HEK293 (cell line): ENCODE data around the gene ADAMTS16.

Experiments
- CTCF ChIA-PET: fragments of 350-600 bp; formaldehyde crosslinking; extraction: SDS; loops from one replicate; lab custom pipeline; 2021; ENCODE audit warnings: antibody characterized with exemption; lab: Yijun Ruan, JAX
- POLR2A ChIA-PET: fragments of 300-600 bp; formaldehyde crosslinking; extraction: SDS; loops from one replicate; lab custom pipeline; 2020; ENCODE audit warnings: antibody characterized with exemption, inconsistent platforms; lab: Yijun Ruan, JAX
- H3K27ac ChIP-seq: fragments of 200-500 bp; sonication (Bioruptor generic); 2 replicates; pipeline ENCODE4 v1.5.1; 2014; ENCODE audit warnings: low read depth, low read length, control low read depth, inconsistent platforms; ENCODE audit errors: extremely low read depth
- H3K36me3 ChIP-seq, 2 experiments: fragments of 200-500 bp in 1 of 2; sonication (Bioruptor generic) in 1 of 2; 1 replicate in 1 of 2; 2 replicates in 1 of 2; pipeline ENCODE4 v1.5.1; 2014 to 2017; ENCODE audit warnings: inconsistent platforms in 2 of 2, low read length in 2 of 2; ENCODE audit not compliant: control insufficient read depth in 2 of 2, insufficient read depth in 1 of 2
- H3K4me1 ChIP-seq: fragments of 200-500 bp; sonication (Bioruptor generic); 2 replicates; pipeline ENCODE4 v1.5.1; 2014; ENCODE audit warnings: mild to moderate bottlenecking, low read length, inconsistent platforms; ENCODE audit not compliant: control insufficient read depth, insufficient read depth
- H3K4me3 ChIP-seq: 2 replicates; pipeline ENCODE4 v1.5.1; 2011; ENCODE audit warnings: low read depth, mild to moderate bottlenecking, control low read depth, low read length, moderate library complexity
- H3K9me3 ChIP-seq: fragments of 200-500 bp; sonication (Bioruptor generic); 2 replicates; pipeline ENCODE4 v1.5.1; 2014; ENCODE audit warnings: low read depth, low read length, inconsistent platforms; ENCODE audit not compliant: control insufficient read depth, insufficient read depth
- BCL11B ChIP-seq: fragments of 450-650 bp; formaldehyde crosslinking; IDR thresholded peaks from 2 replicates; pipeline ENCODE4 v1.5.1; 2016; ENCODE audit warnings: low read depth, missing biosample characterization, missing genetic modification characterization
- GFI1B ChIP-seq: fragments of 450-650 bp; formaldehyde crosslinking; IDR thresholded peaks from 2 replicates; pipeline ENCODE4 v1.5.1; 2016; ENCODE audit warnings: missing biosample characterization, missing genetic modification characterization
- HOXC10 ChIP-seq: sonication (generic); formaldehyde crosslinking; IDR thresholded peaks from 2 replicates; pipeline ENCODE4 v1.8.1; 2023; ENCODE audit warnings: mild to moderate bottlenecking, missing genetic modification reagents
- HOXD13 ChIP-seq: sonication (generic); formaldehyde crosslinking; IDR thresholded peaks from 2 replicates; pipeline ENCODE4 v1.8.0; 2022; ENCODE audit warnings: missing genetic modification reagents, borderline replicate concordance
- IKZF3 ChIP-seq: fragments of 450-650 bp; IDR thresholded peaks from 2 replicates; pipeline ENCODE4 v1.5.0; 2018; ENCODE audit warnings: missing biosample characterization, mild to moderate bottlenecking, missing genetic modification characterization, moderate library complexity
- KLF16 ChIP-seq: fragments of 450-650 bp; formaldehyde crosslinking; IDR thresholded peaks from 2 replicates; pipeline ENCODE4 v1.5.1; 2017; ENCODE audit warnings: missing biosample characterization, missing genetic modification characterization
- MYNN ChIP-seq: fragments of 450-650 bp; formaldehyde crosslinking; IDR thresholded peaks from 2 replicates; pipeline ENCODE4 v1.5.1; 2016; ENCODE audit warnings: missing biosample characterization, missing genetic modification characterization, borderline replicate concordance
- PRDM1 ChIP-seq: fragments of 450-650 bp; formaldehyde crosslinking; IDR thresholded peaks from 2 replicates; pipeline ENCODE4; 2016; ENCODE audit warnings: missing biosample characterization, missing genetic modification characterization
- RBAK ChIP-seq: fragments of 450-650 bp; formaldehyde crosslinking; IDR thresholded peaks from 2 replicates; pipeline ENCODE4 v1.5.1; 2016; ENCODE audit warnings: missing biosample characterization, missing genetic modification characterization
- SP2 ChIP-seq: fragments of 450-650 bp; formaldehyde crosslinking; IDR thresholded peaks from 2 replicates; pipeline ENCODE4 v1.5.1; 2016; ENCODE audit warnings: missing biosample characterization, missing genetic modification characterization
- ZBTB26 ChIP-seq: fragments of 450-650 bp; formaldehyde crosslinking; optimal IDR thresholded peaks from 2 replicates; pipeline ENCODE3; 2016; ENCODE audit warnings: missing biosample characterization, mild to moderate bottlenecking, missing genetic modification characterization
- ZBTB7A ChIP-seq: fragments of 450-650 bp; formaldehyde crosslinking; IDR thresholded peaks from 2 replicates; pipeline ENCODE4 v1.5.1; 2016; ENCODE audit warnings: low read depth, missing biosample characterization, missing genetic modification characterization
- ZNF138 ChIP-seq: fragments of 450-650 bp; formaldehyde crosslinking; IDR thresholded peaks from 2 replicates; pipeline ENCODE4 v1.5.1; 2016; ENCODE audit warnings: missing biosample characterization, missing genetic modification characterization, borderline replicate concordance
- ZNF155 ChIP-seq: fragments of 450-650 bp; formaldehyde crosslinking; IDR thresholded peaks from 2 replicates; pipeline ENCODE4 v1.5.1; 2016; ENCODE audit warnings: missing biosample characterization, missing genetic modification characterization
- ZNF184 ChIP-seq: fragments of 450-650 bp; IDR thresholded peaks from 2 replicates; pipeline ENCODE4 v1.5.1; 2018; ENCODE audit warnings: missing biosample characterization, mild to moderate bottlenecking, missing genetic modification characterization
- ZNF24 ChIP-seq: fragments of 450-650 bp; formaldehyde crosslinking; IDR thresholded peaks from 2 replicates; pipeline ENCODE4 v1.5.1; 2016; ENCODE audit warnings: missing biosample characterization, missing genetic modification characterization
- ZNF302 ChIP-seq: fragments of 450-650 bp; formaldehyde crosslinking; IDR thresholded peaks from 2 replicates; pipeline ENCODE4 v1.5.1; 2016; ENCODE audit warnings: missing biosample characterization, missing genetic modification characterization, low read depth
- ZNF311 ChIP-seq: fragments of 450-650 bp; formaldehyde crosslinking; IDR thresholded peaks from 2 replicates; pipeline ENCODE4 v1.5.1; 2017; ENCODE audit warnings: missing biosample characterization, missing genetic modification characterization, borderline replicate concordance
- ZNF341 ChIP-seq: fragments of 450-650 bp; formaldehyde crosslinking; IDR thresholded peaks from 2 replicates; pipeline ENCODE4; 2016; ENCODE audit warnings: low read depth, missing biosample characterization, missing genetic modification characterization
- ZNF350 ChIP-seq: fragments of 450-650 bp; formaldehyde crosslinking; IDR thresholded peaks from 2 replicates; pipeline ENCODE4 v1.5.0; 2017; ENCODE audit warnings: missing biosample characterization, mild to moderate bottlenecking, missing genetic modification characterization
- ZNF366 ChIP-seq: fragments of 450-650 bp; formaldehyde crosslinking; conservative IDR thresholded peaks from 2 replicates; pipeline ENCODE4 v1.5.1; 2016; ENCODE audit warnings: missing biosample characterization, missing genetic modification characterization
- ZNF510 ChIP-seq: fragments of 450-650 bp; formaldehyde crosslinking; IDR thresholded peaks from 2 replicates; pipeline ENCODE4 v1.5.1; 2018; ENCODE audit warnings: mild to moderate bottlenecking, missing genetic modification characterization, missing biosample characterization; ENCODE audit not compliant: insufficient replicate concordance
- ZNF596 ChIP-seq: fragments of 450-650 bp; IDR thresholded peaks from 2 replicates; pipeline ENCODE4 v1.5.0; 2018; ENCODE audit warnings: missing biosample characterization, mild to moderate bottlenecking, missing genetic modification characterization, moderate library complexity
- ZNF658 ChIP-seq: fragments of 450-650 bp; formaldehyde crosslinking; IDR thresholded peaks from 2 replicates; pipeline ENCODE4; 2016; ENCODE audit warnings: missing biosample characterization, missing genetic modification characterization
- ZNF677 ChIP-seq: fragments of 450-650 bp; IDR thresholded peaks from 2 replicates; pipeline ENCODE4 v1.5.0; 2018; ENCODE audit warnings: missing biosample characterization, mild to moderate bottlenecking, missing genetic modification characterization, moderate library complexity
- TF ChIP-seq, protein P1 (sequence below): fragments of 450-650 bp; formaldehyde crosslinking; IDR thresholded peaks from 2 replicates; pipeline ENCODE4 v1.5.1; 2016; ENCODE audit warnings: missing biosample characterization, missing genetic modification characterization, low read depth
- TF ChIP-seq, protein P2 (sequence below): fragments of 450-650 bp; formaldehyde crosslinking; IDR thresholded peaks from 2 replicates; pipeline ENCODE4 v1.5.1; 2016; ENCODE audit warnings: missing biosample characterization, missing genetic modification characterization

ADAMTS16 gene

DNA sequence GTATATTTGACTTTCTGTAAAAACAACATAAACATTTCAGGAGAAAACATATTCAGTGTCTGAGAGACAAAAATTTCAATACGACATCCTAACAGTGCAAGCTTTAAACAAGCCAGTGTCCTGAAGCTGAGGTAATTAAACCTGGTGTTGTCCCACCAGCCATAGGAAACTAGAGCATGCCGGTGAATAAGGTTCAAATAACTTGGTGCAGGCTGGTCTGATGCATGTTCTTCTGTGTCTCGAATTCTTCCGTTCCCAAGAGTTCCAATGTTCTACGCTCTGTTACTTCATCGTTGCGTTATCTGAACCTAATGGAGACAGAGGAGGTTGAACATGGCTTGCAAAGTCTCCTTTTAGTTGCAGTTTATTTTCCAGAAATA lies 48.9 kb downstream of the ADAMTS16 start (continued):
- TF ChIP-seq HOXC10, result no peak
- no peak for TF ChIP-seq MYNN (tag by site-specific recombination)
- no peak for TF ChIP-seq SP2
- TF ChIP-seq ZNF24 (tag by site-specific recombination), result no peak
- no peak for TF ChIP-seq ZNF366 (tag by site-specific recombination)
- TF ChIP-seq ZNF658 (tag by site-specific recombination), result no peak

GRCh38 chr5:5191906-5192305 lies 51.8 kb downstream of the ADAMTS16 start:
- TF ChIP-seq HOXD13 (CRISPR knock-in tag) (no peak), ZNF302 (no peak), ZNF341 (no peak), ZNF510 (tag by site-specific recombination) (no peak), ZNF677 (no peak), ZBTB7A (tag by site-specific recombination) (no peak), RBAK (tag by site-specific recombination) (no peak), ZBTB26 (no peak), ZNF155 (tag by site-specific recombination) (no peak), ZNF596 (tag by site-specific recombination) (no peak)
- TF ChIP-seq, protein P1, sequence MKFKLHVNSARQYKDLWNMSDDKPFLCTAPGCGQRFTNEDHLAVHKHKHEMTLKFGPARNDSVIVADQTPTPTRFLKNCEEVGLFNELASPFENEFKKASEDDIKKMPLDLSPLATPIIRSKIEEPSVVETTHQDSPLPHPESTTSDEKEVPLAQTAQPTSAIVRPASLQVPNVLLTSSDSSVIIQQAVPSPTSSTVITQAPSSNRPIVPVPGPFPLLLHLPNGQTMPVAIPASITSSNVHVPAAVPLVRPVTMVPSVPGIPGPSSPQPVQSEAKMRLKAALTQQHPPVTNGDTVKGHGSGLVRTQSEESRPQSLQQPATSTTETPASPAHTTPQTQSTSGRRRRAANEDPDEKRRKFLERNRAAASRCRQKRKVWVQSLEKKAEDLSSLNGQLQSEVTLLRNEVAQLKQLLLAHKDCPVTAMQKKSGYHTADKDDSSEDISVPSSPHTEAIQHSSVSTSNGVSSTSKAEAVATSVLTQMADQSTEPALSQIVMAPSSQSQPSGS (tag by site-specific recombination), result no peak
- ChIA-PET CTCF (no interaction called here), POLR2A (no interaction called here)
- peaks cover 6% of the 10 kb centered on the region; the same call in 1 of the 2 replicates for H3K4me1 ChIP-seq
- H3K9me3 ChIP-seq, result no peaks in the 10 kb centered on the region
- no peak overlapping the region for H3K27ac ChIP-seq
- H3K36me3 ChIP-seq, result no peaks in the 10 kb centered on the region
- no peak overlapping the region for H3K4me3 ChIP-seq

- Histone ChIP-seq H3K9me3 (no peaks in the 10 kb centered on the region), H3K36me3 (no peaks in the 10 kb centered on the region), H3K27ac (no peak overlapping the region), H3K4me3 (no peak overlapping the region), H3K4me1 (peaks cover 6% of the 10 kb centered on the region; the same call in 1 of the 2 replicates)
- ChIA-PET CTCF (interaction anchor here (0.7 kb wide), 1 partner anchor 145 kb away, joined by 4 read pairs; no protein-coding TSS in a partner anchor), POLR2A (no interaction called here)
- no peak for TF ChIP-seq ZNF350 (tag by site-specific recombination)
- no peak for TF ChIP-seq ZNF138
- TF ChIP-seq, protein P2, sequence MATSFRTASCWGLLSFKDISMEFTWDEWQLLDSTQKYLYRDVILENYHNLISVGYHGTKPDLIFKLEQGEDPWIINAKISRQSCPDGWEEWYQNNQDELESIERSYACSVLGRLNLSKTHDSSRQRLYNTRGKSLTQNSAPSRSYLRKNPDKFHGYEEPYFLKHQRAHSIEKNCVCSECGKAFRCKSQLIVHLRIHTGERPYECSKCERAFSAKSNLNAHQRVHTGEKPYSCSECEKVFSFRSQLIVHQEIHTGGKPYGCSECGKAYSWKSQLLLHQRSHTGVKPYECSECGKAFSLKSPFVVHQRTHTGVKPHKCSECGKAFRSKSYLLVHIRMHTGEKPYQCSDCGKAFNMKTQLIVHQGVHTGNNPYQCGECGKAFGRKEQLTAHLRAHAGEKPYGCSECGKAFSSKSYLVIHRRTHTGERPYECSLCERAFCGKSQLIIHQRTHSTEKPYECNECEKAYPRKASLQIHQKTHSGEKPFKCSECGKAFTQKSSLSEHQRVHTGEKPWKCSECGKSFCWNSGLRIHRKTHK (tag by site-specific recombination), result no peak
- TF ChIP-seq ZNF341, result no peak
- TF ChIP-seq ZNF184 (tag by site-specific recombination), result no peak
- no peak for TF ChIP-seq PRDM1 (tag by site-specific recombination)
- no peak for TF ChIP-seq GFI1B (tag by site-specific recombination)
- TF ChIP-seq IKZF3 (tag by site-specific recombination), result no peak
- TF ChIP-seq BCL11B (tag by site-specific recombination), result no peak
- no peak for TF ChIP-seq KLF16 (tag by site-specific recombination)
- no peak for TF ChIP-seq ZNF311 (tag by site-specific recombination)
These were observed 52.6 kb downstream of the ADAMTS16 start for GRCh38 chr5:5192681-5193080.
